SK-N-MC (cell line): Measurements from ENCODE around the gene ALAD.

Experiments
- DNase-seq: peaks from one replicate; pipeline ENCODE4 v3.0.0-alpha.2; 2011; ENCODE audit warnings: low read depth, low spot score
- H3K27ac ChIP-seq: fragments of 200-600 bp; sonication (generic); 2 replicates; pipeline ENCODE4 v1.5.1; 2016; ENCODE audit warnings: mixed run types
- H3K36me3 ChIP-seq: fragments of 200-600 bp; sonication (generic); 2 replicates; pipeline ENCODE4 v1.6.1; 2017; ENCODE audit warnings: antibody characterized with exemption, low read length, mixed read lengths; ENCODE audit not compliant: insufficient read depth
- H3K4me3 ChIP-seq: fragments of 200-600 bp; sonication (generic); 2 replicates; pipeline ENCODE4 v1.5.1; 2016
- H3K9ac ChIP-seq: fragments of 200-600 bp; sonication (generic); 2 replicates; pipeline ENCODE4 v1.8.0; 2017; ENCODE audit warnings: mixed run types, mixed read lengths; ENCODE audit not compliant: insufficient read length
- H3K9me3 ChIP-seq: fragments of 200-600 bp; sonication (generic); 2 replicates; pipeline ENCODE4 v1.6.1; 2017; ENCODE audit warnings: low read depth, mild to moderate bottlenecking, antibody characterized with exemption, low read length, moderate library complexity, mixed read lengths
- EZH2 ChIP-seq: fragments of 200-600 bp; sonication (generic); IDR thresholded peaks from one replicate; pipeline ENCODE4 v1.6.1; 2017; ENCODE audit warnings: antibody characterized with exemption
- FOXP2 ChIP-seq: optimal IDR thresholded peaks from 2 replicates; pipeline ENCODE3; 2011; ENCODE audit warnings: mild to moderate bottlenecking, moderate library complexity; ENCODE audit not compliant: insufficient read depth; ENCODE audit errors: extremely low read length, control extremely low read depth
- POLR2AphosphoS5 ChIP-seq: IDR thresholded peaks from 2 replicates; pipeline ENCODE4 v1.6.1; 2012; ENCODE audit warnings: mild to moderate bottlenecking, low read depth, low read length, borderline replicate concordance

Gene ALAD

GRCh38 chr9:113337714-113338113, 63.4 kb downstream of the ALAD start:
- no peak for DNase-seq
- Histone ChIP-seq H3K9ac (no peak overlapping the region), H3K36me3 (no peaks in the 10 kb centered on the region), H3K9me3 (no peaks in the 10 kb centered on the region), H3K27ac (no peak overlapping the region), H3K4me3 (no peak overlapping the region)
- no peak for TF ChIP-seq POLR2AphosphoS5
- no peak for TF ChIP-seq EZH2
- TF ChIP-seq FOXP2 = no peak
